Activated CD4-positive, alpha-beta memory T cell treated with anti-CD3 and anti-CD28 coated beads, Interleukin-2, amount 10 ng/mL, durations not matched to agents 7 days and 5 days (primary cell): ENCODE results near the gene SPATA24. TPM values are rescaled to one million over a fixed set of nuclear protein-coding genes. Genes with fewer than 3 reads are reported as not detected.
"Not testable (repeated sequence)": the region's sequence is repeated elsewhere in the genome, so short reads cannot be mapped to it uniquely, and the experiment has no call there.

Experiments
- CTCF ChIA-PET: fragments of 350-600 bp; sonication (Branson Sonifier 250); formaldehyde crosslinking; loops from one replicate; lab custom pipeline; 2021; ENCODE audit warnings: antibody characterized with exemption, inconsistent platforms; lab: Charles Lee
- POLR2A ChIA-PET: fragments of 350-600 bp; sonication (Branson Sonifier 250); formaldehyde crosslinking; loops from one replicate; lab custom pipeline; 2021; ENCODE audit warnings: antibody characterized with exemption; lab: Charles Lee
- DNase-seq: peaks from one replicate; pipeline ENCODE4 v3.0.0-alpha.2; 2020
- H3K27ac Mint-ChIP-seq: one replicate; pipeline ENCODE4 v1.8.0; 2021; ENCODE audit warnings: mild to moderate bottlenecking, mixed read lengths
- H3K27me3 Mint-ChIP-seq: one replicate; pipeline ENCODE4 v1.8.0; 2021; ENCODE audit warnings: mixed read lengths
- H3K36me3 Mint-ChIP-seq: one replicate; pipeline ENCODE4 v1.8.0; 2021; ENCODE audit warnings: low read depth, mixed read lengths
- H3K4me1 Mint-ChIP-seq: one replicate; pipeline ENCODE4 v1.8.0; 2021; ENCODE audit warnings: mixed read lengths
- H3K4me3 Mint-ChIP-seq: one replicate; pipeline ENCODE4 v1.8.0; 2021; ENCODE audit warnings: mild to moderate bottlenecking, mixed read lengths
- H3K9me3 Mint-ChIP-seq: one replicate; pipeline ENCODE4 v1.8.0; 2021; ENCODE audit warnings: mixed read lengths
- total RNA-seq, 2 experiments: library from RNA; stranded (reverse); gene quantifications; one replicate each; pipeline ENCODE4 v1.2.3, GENCODE V29; 2021

Gene SPATA24
- total RNA-seq, 2 experiments from 2014 or later, result 9.4 to 9.5 TPM

GRCh38 chr5:139354186-139354585 lies 49.7 kb downstream of the SPATA24 start:
- no peak overlapping the region for H3K27ac Mint-ChIP-seq
- H3K4me1 Mint-ChIP-seq, result peaks cover 7% of the 10 kb centered on the region
- no peaks in the 10 kb centered on the region for H3K27me3 Mint-ChIP-seq
- DNase-seq, result no peak
- H3K36me3 Mint-ChIP-seq, result peaks cover 30% of the 10 kb centered on the region
- no peak overlapping the region for H3K4me3 Mint-ChIP-seq
- CTCF ChIA-PET, result interaction anchor here (0.5 kb wide), 1 partner anchor 84 kb away, joined by 3 read pairs; no protein-coding TSS in a partner anchor
- POLR2A ChIA-PET, result interaction anchor here (2.2 kb wide), 1 partner anchor 12 kb away, joined by 9 read pairs; the partner anchor contains the start of gene PAIP2
- peaks cover 4% of the 10 kb centered on the region for H3K9me3 Mint-ChIP-seq

DNA sequence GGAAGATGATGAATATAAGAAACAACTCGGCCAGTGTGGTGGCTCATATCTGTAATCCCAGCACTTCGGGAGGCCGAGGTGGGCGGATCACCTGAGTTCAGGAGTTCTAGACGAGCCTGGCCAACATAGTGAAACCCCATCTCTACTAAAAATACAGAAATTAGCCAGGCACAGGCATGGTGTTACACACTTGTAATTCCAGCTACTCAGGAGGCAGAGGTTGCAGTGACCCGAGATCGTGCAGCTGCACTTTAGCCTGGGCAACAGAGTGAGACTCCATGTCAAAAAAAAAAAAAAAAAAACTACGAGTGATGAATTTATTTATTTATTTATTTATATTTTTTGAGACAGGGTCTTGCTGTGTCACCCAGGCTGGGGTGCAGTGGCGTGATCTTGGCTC lies 56.0 kb downstream of the SPATA24 start:
- DNase-seq, H3K4me3 Mint-ChIP-seq, CTCF ChIA-PET, H3K27me3 Mint-ChIP-seq, H3K27ac Mint-ChIP-seq, H3K9me3 Mint-ChIP-seq: not testable (repeated sequence)
- peaks cover 28% of the 10 kb centered on the region for H3K4me1 Mint-ChIP-seq
- H3K36me3 Mint-ChIP-seq, result peaks cover 37% of the 10 kb centered on the region
- POLR2A ChIA-PET, result interaction anchor here (1.3 kb wide), 1 partner anchor 11 kb away, joined by 3 read pairs; no protein-coding TSS in a partner anchor

Other genes with a start within 250 kb of the SPATA24 start
- 10 to 100 TPM; 23.1 to 39.7 TPM for gene SIL1, start 205.7 kb downstream of the SPATA24 start, total RNA-seq
- 100 to 1,000 TPM; 168 to 193 TPM for gene MATR3, start 110.3 kb downstream of the SPATA24 start, total RNA-seq
- gene PAIP2, start 62.2 kb downstream of the SPATA24 start, total RNA-seq, result 100 to 1,000 TPM; 127 to 130 TPM
- gene SLC23A1, start 20.8 kb downstream of the SPATA24 start, total RNA-seq, result 1 to 10 TPM; 1.0 to 1.8 TPM
- gene MZB1, start 14.2 kb downstream of the SPATA24 start, total RNA-seq, result 10 to 100 TPM; 48.1 TPM
- 1 to 10 TPM; 5.5 TPM for gene PROB1, start 9.0 kb downstream of the SPATA24 start, total RNA-seq
- gene DNAJC18, start 35.4 kb upstream of the SPATA24 start, total RNA-seq, result 10 to 100 TPM; 16.1 to 17.0 TPM
- gene ECSCR, start 58.7 kb upstream of the SPATA24 start, total RNA-seq, result 1 to 10 TPM in 1 of 2 experiments, not detected in 1; 1.1 TPM
- 1 to 10 TPM; 2.0 to 2.3 TPM for gene SMIM33, start 66.9 kb upstream of the SPATA24 start, total RNA-seq
- gene STING1, start 78.7 kb upstream of the SPATA24 start, total RNA-seq, result 100 to 1,000 TPM; 277 to 281 TPM
- gene UBE2D2, start 157.2 kb upstream of the SPATA24 start, total RNA-seq, result 100 to 1,000 TPM; 241 to 244 TPM
- 1 to 10 TPM; 1.4 to 1.7 TPM for gene CXXC5, start 244.3 kb upstream of the SPATA24 start, total RNA-seq